GM06990 (cell line): ENCODE measurements around the gene POU4F1.

Experiments
- DNase-seq: peaks from one replicate; pipeline ENCODE4 v3.0.0-alpha.2; 2011; ENCODE audit not compliant: insufficient read length; ENCODE audit errors: extremely low read depth
- H3K27me3 ChIP-seq: replicated peaks from 2 replicates; pipeline ENCODE4 v1.6.0; 2011; ENCODE audit warnings: low read length; ENCODE audit not compliant: control insufficient read depth, insufficient read depth
- H3K36me3 ChIP-seq: 2 replicates; pipeline ENCODE4 v1.5.1; 2011; ENCODE audit warnings: low read length; ENCODE audit not compliant: control insufficient read depth, insufficient read depth
- H3K4me3 ChIP-seq: replicated peaks from 2 replicates; pipeline ENCODE4 v1.5.1; 2011; ENCODE audit warnings: low read depth, mild to moderate bottlenecking, control low read depth, low read length
- CTCF ChIP-seq: IDR thresholded peaks from 2 replicates; pipeline ENCODE4 v1.5.1; 2011; ENCODE audit warnings: low read length, control low read depth, mild to moderate bottlenecking, inconsistent platforms; ENCODE audit not compliant: insufficient read depth, poor library complexity, severe bottlenecking

The POU4F1 gene

GRCh38 chr13:78620936-78621470 is 17.7 kb upstream of the POU4F1 start:
- Histone ChIP-seq H3K27me3 (no peaks in the 10 kb centered on the region), H3K4me3 (no peak overlapping the region), H3K36me3 (peaks cover 4% of the 10 kb centered on the region)
- no peak for TF ChIP-seq CTCF
- no peak for DNase-seq

- peaks cover 4% of the 10 kb centered on the region for H3K36me3 ChIP-seq
- no peak for DNase-seq
Measured at GRCh38 chr13:78618411-78618810, 15.1 kb upstream of the POU4F1 start.

GRCh38 chr13:78611040-78611439 is 7.7 kb upstream of the POU4F1 start:
- no peak for TF ChIP-seq CTCF
- Histone ChIP-seq H3K36me3 (no peaks in the 10 kb centered on the region), H3K27me3 (peaks cover 8% of the 10 kb centered on the region), H3K4me3 (no peak overlapping the region)
- DNase-seq = no peak

More at GRCh38 chr13:78618411-78618810, 15.1 kb upstream of the POU4F1 start:
- H3K4me3 ChIP-seq = no peak overlapping the region
- TF ChIP-seq CTCF = no peak
- H3K27me3 ChIP-seq = no peaks in the 10 kb centered on the region

- no peak overlapping the region for H3K4me3 ChIP-seq
- DNase-seq = no peak
- H3K36me3 ChIP-seq = no peaks in the 10 kb centered on the region
- no peak for TF ChIP-seq CTCF
- H3K27me3 ChIP-seq = peaks cover 8% of the 10 kb centered on the region
Measured at GRCh38 chr13:78610381-78610883, 7.1 kb upstream of the POU4F1 start.

GRCh38 chr13:78609464-78610205 is 6.3 kb upstream of the POU4F1 start:
- Histone ChIP-seq H3K36me3 (no peaks in the 10 kb centered on the region), H3K4me3 (peak overlapping the region; percentile 41), H3K27me3 (peaks cover 9% of the 10 kb centered on the region)
- TF ChIP-seq CTCF = no peak
- no peak for DNase-seq
